CD4-positive, alpha-beta memory T cell (primary cell): ENCODE data around the gene AP5S1. TPM values are rescaled to one million over a fixed set of nuclear protein-coding genes. Genes with fewer than 3 reads are reported as not detected.

Source experiments
- CTCF ChIA-PET: fragments of 350-600 bp; sonication (Branson Sonifier 250); formaldehyde crosslinking; loops from one replicate; lab custom pipeline; 2021; ENCODE audit warnings: inconsistent platforms; ENCODE audit not compliant: partially characterized antibody; lab: Charles Lee
- POLR2A ChIA-PET: fragments of 350-600 bp; sonication (Branson Sonifier 250); formaldehyde crosslinking; loops from one replicate; lab custom pipeline; 2021; ENCODE audit not compliant: partially characterized antibody; lab: Charles Lee
- DNase-seq, 5 donors: peaks; one replicate each; pipeline versions ENCODE4 v3.0.0 to v3.0.0-alpha.2; 2020 to 2022; ENCODE audit warnings: mixed read lengths in 1 of 5
- H3K27ac ChIP-seq: one replicate; pipeline ENCODE4 v1.7.0; 2013; ENCODE audit warnings: low read depth, low read length
- H3K27me3 ChIP-seq: 2 replicates; pipeline ENCODE4 v1.7.0; 2013; ENCODE audit warnings: mild to moderate bottlenecking, low read length, moderate library complexity; ENCODE audit not compliant: insufficient read depth
- H3K36me3 ChIP-seq: 2 replicates; pipeline ENCODE4 v1.7.0; 2013; ENCODE audit warnings: mild to moderate bottlenecking, low read length, moderate library complexity; ENCODE audit not compliant: insufficient read depth
- H3K4me1 ChIP-seq: 2 replicates; pipeline ENCODE4 v1.7.0; 2013; ENCODE audit warnings: mild to moderate bottlenecking, low read length, moderate library complexity; ENCODE audit not compliant: insufficient read depth
- H3K4me3 ChIP-seq, 2 donors: one replicate each; pipeline ENCODE4 v1.7.0; 2013; ENCODE audit warnings: low read length in 2 of 2, mild to moderate bottlenecking in 1 of 2
- H3K9me3 ChIP-seq, 2 donors: one replicate each; pipeline ENCODE4 v1.7.0; 2013; ENCODE audit warnings: low read length in 2 of 2, control low read depth in 1 of 2; ENCODE audit not compliant: control insufficient read depth in 1 of 2
- H3K27ac Mint-ChIP-seq, 7 donors: one replicate each; pipeline ENCODE4 v1.8.0; 2020 to 2021; ENCODE audit warnings: mixed read lengths in 7 of 7, mild to moderate bottlenecking in 6 of 7, inconsistent platforms in 3 of 7, moderate library complexity in 3 of 7
- H3K27me3 Mint-ChIP-seq, 2 donors: one replicate each; pipeline ENCODE4 v1.8.0; 2020 to 2021; ENCODE audit warnings: mixed read lengths in 2 of 2
- H3K36me3 Mint-ChIP-seq, 2 donors: one replicate each; pipeline ENCODE4 v1.8.0; 2020 to 2021; ENCODE audit warnings: mixed read lengths in 2 of 2, inconsistent platforms in 1 of 2, mild to moderate bottlenecking in 1 of 2
- H3K4me1 Mint-ChIP-seq, 4 donors: one replicate each; pipeline ENCODE4 v1.8.0; 2020 to 2021; ENCODE audit warnings: mixed read lengths in 4 of 4, mild to moderate bottlenecking in 1 of 4
- H3K4me3 Mint-ChIP-seq, 8 donors: one replicate each; pipeline ENCODE4 v1.8.0; 2020 to 2021; ENCODE audit warnings: mixed read lengths in 8 of 8, mild to moderate bottlenecking in 7 of 8, moderate library complexity in 6 of 8, inconsistent platforms in 3 of 8
- H3K9me3 Mint-ChIP-seq, 8 donors: one replicate each; pipeline ENCODE4 v1.8.0; 2020 to 2021; ENCODE audit warnings: mixed read lengths in 8 of 8, mild to moderate bottlenecking in 5 of 8, inconsistent platforms in 3 of 8, moderate library complexity in 1 of 8
- intact Hi-C: fragments of 100-400 bp; cut with micrococcal nuclease; formaldehyde crosslinking; loops from one replicate; pipeline ENCODE4 v1.15.1; 2023
- polyA plus RNA-seq, 2 donors: library from polyadenylated mRNA; unstranded; fragments of 300-500 nt; fragmentation: Illumina TruSeq; gene quantifications; one replicate each; pipeline ENCODE4 v1.2.3, GENCODE V29; 2021
- total RNA-seq, 2 experiments: library from RNA; stranded (reverse); gene quantifications; one replicate each; pipeline ENCODE4 v1.2.3, GENCODE V29; 2021

Gene AP5S1
- total and polyA plus RNA-seq, 4 experiments from 2014 or later, result 10.4 to 16.8 (median 12.8) TPM

DNA sequence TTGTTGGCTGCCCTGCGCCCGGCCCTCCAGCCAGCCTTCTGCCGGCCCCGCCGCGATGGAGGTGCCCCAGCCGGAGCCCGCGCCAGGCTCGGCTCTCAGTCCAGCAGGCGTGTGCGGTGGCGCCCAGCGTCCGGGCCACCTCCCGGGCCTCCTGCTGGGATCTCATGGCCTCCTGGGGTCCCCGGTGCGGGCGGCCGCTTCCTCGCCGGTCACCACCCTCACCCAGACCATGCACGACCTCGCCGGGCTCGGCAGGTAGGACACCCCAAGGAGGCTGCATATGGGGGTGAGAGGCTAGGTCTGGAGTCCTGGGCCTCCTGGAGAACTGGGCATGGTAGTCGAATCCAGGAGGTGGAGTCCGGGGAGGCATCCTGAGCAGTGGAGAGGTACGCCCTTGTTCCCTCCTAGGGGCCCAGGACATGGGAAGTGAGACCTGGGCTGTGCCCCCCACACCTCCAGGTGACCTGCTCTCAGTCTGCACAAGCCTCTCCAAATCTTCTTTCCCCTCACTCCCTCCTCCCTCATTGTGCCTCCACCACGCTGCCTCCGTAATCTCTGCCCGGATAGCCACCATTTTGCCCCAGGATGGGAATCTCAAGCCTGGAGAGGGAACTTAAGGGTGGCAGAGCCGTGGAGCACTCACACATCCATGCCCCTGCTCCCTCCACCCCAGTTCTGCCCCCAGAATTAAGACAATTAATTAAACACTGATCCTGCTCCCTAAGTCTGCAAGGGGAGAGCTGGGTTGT lies 23.7 kb upstream of the AP5S1 start:
- H3K4me1 Mint-ChIP-seq, result peaks cover 22 to 62% (median 41%) of the 10 kb centered on the region in 4 donors
- H3K4me1 ChIP-seq, result peaks cover 47% of the 10 kb centered on the region
- intact Hi-C loops, result loop anchor here (1.0 to 2.0 kb wide), 4 partner anchors 10 to 28 kb away; partner anchors contain the start of genes AP5S1 and CENPB
- CTCF ChIA-PET, result interaction anchor here (1.1 to 3.5 kb wide), 7 partner anchors 9 to 58 kb away, joined by 3 to 36 read pairs (median 7); partner anchors contain the start of gene AP5S1
- H3K27ac ChIP-seq, result peak overlapping the region; percentile 68
- peaks cover 42 to 49% of the 10 kb centered on the region in 2 donors for H3K36me3 Mint-ChIP-seq
- no peaks in the 10 kb centered on the region for H3K9me3 Mint-ChIP-seq
- POLR2A ChIA-PET, result interaction anchor here (0.8 to 3.0 kb wide), 7 partner anchors 10 to 1330 kb away, joined by 3 to 36 read pairs (median 7); partner anchors contain the start of genes ADISSP, CDS2, CENPB and PANK2
- peak overlapping the region; percentile 98 to 100 (median 100) for H3K4me3 Mint-ChIP-seq
- H3K27ac Mint-ChIP-seq, result peak overlapping the region; percentile 91 to 99 (median 96)
- H3K27me3 ChIP-seq, result no peaks in the 10 kb centered on the region
- H3K27me3 Mint-ChIP-seq, result no peaks in the 10 kb centered on the region
- no peaks in the 10 kb centered on the region for H3K9me3 ChIP-seq
- no peak for DNase-seq
- peaks cover 21% of the 10 kb centered on the region for H3K36me3 ChIP-seq
- peak overlapping the region; percentile 94 to 97 for H3K4me3 ChIP-seq

DNA sequence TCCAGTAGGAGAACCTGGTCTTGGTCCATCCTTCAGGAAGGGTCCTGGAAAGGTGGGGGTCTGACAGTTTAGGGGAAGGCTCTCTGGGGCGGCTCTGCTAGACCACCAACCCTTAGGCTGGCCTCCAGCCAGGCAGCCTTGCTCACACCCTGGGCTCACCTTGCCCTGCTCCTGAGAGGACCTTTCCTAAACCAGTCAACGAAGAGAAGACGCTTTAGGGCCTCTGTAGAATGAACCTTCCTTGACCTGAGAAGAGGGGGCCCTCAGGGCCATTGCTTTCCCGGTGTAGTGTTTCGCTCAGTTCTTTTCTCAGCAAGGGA lies 23.2 kb upstream of the AP5S1 start:
- H3K27ac Mint-ChIP-seq, result peak overlapping the region; percentile 92 to 99 (median 96)
- H3K4me1 ChIP-seq, result peaks cover 52% of the 10 kb centered on the region

DNA sequence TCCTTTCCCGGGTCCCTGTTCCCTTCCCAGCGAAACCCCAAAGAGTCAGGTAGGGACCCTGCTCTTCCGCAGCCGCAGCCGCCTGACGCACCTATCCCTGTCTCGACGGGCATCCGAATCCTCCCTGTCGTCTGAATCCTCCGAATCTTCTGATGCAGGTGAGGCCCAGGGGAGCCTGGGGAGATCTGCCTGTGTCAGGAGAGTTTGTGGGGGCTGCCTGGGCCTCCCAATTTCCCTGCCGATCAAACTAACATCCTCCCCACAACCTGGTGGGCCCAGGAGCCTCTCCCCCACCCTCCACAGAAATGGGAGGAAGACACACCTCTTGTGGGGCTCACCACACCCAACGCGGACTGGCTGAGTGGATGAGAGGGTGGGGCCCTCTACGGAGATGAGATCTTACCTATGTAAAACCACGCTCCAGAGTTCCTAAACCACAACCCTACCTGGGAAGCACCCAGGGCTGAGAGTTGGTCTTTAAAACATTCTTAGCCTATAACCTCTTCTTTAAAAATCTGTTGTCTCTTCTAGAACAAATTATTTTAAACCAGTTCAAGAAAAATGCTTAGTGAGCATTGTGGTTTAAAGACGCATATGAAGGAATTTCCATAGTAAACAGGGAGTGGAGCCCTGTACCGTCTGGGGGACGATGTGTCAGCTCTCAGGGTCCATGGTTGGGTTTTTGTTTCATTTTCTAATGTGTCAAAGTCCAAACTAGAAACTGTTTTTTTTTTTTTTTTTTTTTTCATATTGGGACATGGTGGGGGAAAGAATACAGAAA lies 22.6 kb upstream of the AP5S1 start:
- H3K27me3 Mint-ChIP-seq, result no peaks in the 10 kb centered on the region
- H3K27ac Mint-ChIP-seq, result peak overlapping the region; percentile 92 to 99 (median 96)
- H3K4me3 Mint-ChIP-seq, result peak overlapping the region; percentile 98 to 100 (median 100)
- H3K36me3 ChIP-seq, result peaks cover 32% of the 10 kb centered on the region
- H3K9me3 ChIP-seq, result no peaks in the 10 kb centered on the region
- H3K4me1 Mint-ChIP-seq, result peaks cover 28 to 74% (median 48%) of the 10 kb centered on the region in 4 donors
- peaks cover 53 to 59% of the 10 kb centered on the region in 2 donors for H3K36me3 Mint-ChIP-seq
- ChIA-PET POLR2A (interaction anchor here (0.7 to 3.7 kb wide), 4 partner anchors 10 to 1100 kb away, joined by 3 to 37 read pairs (median 28); partner anchors contain the start of genes ADISSP and CENPB), CTCF (interaction anchor here (3.5 kb wide), 1 partner anchor 13 kb away, joined by 36 read pairs; no protein-coding TSS in a partner anchor)
- peak overlapping the region; percentile 94 to 97 for H3K4me3 ChIP-seq
- no peaks in the 10 kb centered on the region for H3K27me3 ChIP-seq
- peak; percentile 41 to 78 (median 53) for DNase-seq
- peaks cover 58% of the 10 kb centered on the region for H3K4me1 ChIP-seq
- peak overlapping the region; percentile 68 for H3K27ac ChIP-seq
- intact Hi-C loops, result loop anchor here (2.0 kb wide), 1 partner anchor 29 kb away; no protein-coding TSS in a partner anchor
- H3K9me3 Mint-ChIP-seq, result no peaks in the 10 kb centered on the region

More for the DNA sequence above, 23.2 kb upstream of the AP5S1 start:
- Mint-ChIP-seq H3K4me1 (peaks cover 24 to 68% (median 43%) of the 10 kb centered on the region in 4 donors), H3K27me3 (no peaks in the 10 kb centered on the region), H3K36me3 (peaks cover 47 to 53% of the 10 kb centered on the region in 2 donors), H3K9me3 (no peaks in the 10 kb centered on the region), H3K4me3 (peak overlapping the region; percentile 98 to 100 (median 100))
- POLR2A ChIA-PET, result interaction anchor here (2.3 to 3.0 kb wide), 2 partner anchors 10 to 29 kb away, joined by 19 to 36 read pairs; partner anchors contain the start of genes ADISSP and CENPB
- CTCF ChIA-PET, result interaction anchor here (3.5 kb wide), 1 partner anchor 14 kb away, joined by 36 read pairs; no protein-coding TSS in a partner anchor
- Histone ChIP-seq H3K9me3 (no peaks in the 10 kb centered on the region), H3K4me3 (peak overlapping the region; percentile 94 to 97), H3K27me3 (no peaks in the 10 kb centered on the region), H3K27ac (peak overlapping the region; percentile 68), H3K36me3 (peaks cover 26% of the 10 kb centered on the region)
- intact Hi-C loops, result loop anchor here (2.0 kb wide), 1 partner anchor 28 kb away; no protein-coding TSS in a partner anchor
- DNase-seq, result no peak

DNA sequence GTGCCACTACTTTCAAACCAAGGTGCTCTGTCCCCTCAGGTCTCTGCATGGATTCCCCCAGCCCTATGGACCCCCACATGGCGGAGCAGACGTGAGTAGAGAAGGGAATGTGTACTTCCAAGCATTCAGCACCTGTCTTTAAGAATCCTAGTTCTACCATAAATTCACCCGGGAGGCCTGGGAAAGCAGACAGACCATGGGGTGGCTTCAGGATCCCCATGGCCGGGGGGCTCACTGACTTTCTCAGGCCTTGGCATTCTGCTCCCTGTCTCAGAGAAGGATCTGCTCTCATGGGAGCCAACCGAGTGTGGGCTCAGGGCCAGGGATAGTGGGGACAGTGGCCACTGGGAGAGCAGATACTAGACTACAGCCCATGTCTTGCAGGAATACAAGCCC lies 22.0 kb upstream of the AP5S1 start:
- Histone ChIP-seq H3K4me3 (peak overlapping the region; percentile 94 to 97), H3K36me3 (peaks cover 38% of the 10 kb centered on the region), H3K4me1 (peaks cover 64% of the 10 kb centered on the region), H3K27ac (peak overlapping the region; percentile 68), H3K9me3 (no peaks in the 10 kb centered on the region), H3K27me3 (no peaks in the 10 kb centered on the region)
- peaks cover 30 to 80% (median 53%) of the 10 kb centered on the region in 4 donors for H3K4me1 Mint-ChIP-seq
- H3K9me3 Mint-ChIP-seq, result no peaks in the 10 kb centered on the region
- peak overlapping the region; percentile 92 to 99 (median 96) for H3K27ac Mint-ChIP-seq
- no peaks in the 10 kb centered on the region for H3K27me3 Mint-ChIP-seq
- intact Hi-C loops, result no loop called here
- ChIA-PET CTCF (interaction anchor here (3.3 kb wide), 1 partner anchor 21 kb away, joined by 25 read pairs; the partner anchor contains the start of gene AP5S1), POLR2A (interaction anchor here (0.7 to 3.7 kb wide), 7 partner anchors 11 to 1100 kb away, joined by 3 to 37 read pairs (median 5); partner anchors contain the start of genes ADISSP and CENPB)
- peak overlapping the region; percentile 98 to 100 (median 100) for H3K4me3 Mint-ChIP-seq
- H3K36me3 Mint-ChIP-seq, result peaks cover 59 to 65% of the 10 kb centered on the region in 2 donors
- DNase-seq, result peak in 1 of 5 donors; percentile 49

DNA sequence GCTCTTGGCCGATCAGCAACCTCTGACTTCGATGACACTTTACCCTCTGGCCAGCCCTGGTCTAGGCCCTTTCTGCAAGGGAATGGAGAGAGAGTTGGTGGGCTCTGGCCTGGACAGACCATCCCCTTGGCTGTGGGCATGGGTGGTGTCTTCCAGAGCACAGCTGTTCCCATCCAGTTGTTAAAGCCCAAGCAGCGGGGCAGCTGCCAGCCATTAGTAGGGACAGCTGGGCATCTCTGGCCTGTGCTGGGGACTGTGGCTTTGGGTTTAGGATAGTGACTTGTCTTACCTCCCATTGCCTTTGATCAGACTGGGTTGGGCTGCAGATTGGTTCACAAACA lies 21.5 kb upstream of the AP5S1 start:
- no peaks in the 10 kb centered on the region for H3K27me3 Mint-ChIP-seq
- Histone ChIP-seq H3K9me3 (no peaks in the 10 kb centered on the region), H3K27ac (peak overlapping the region; percentile 68), H3K4me1 (peaks cover 69% of the 10 kb centered on the region), H3K4me3 (peak overlapping the region; percentile 42 to 94), H3K36me3 (peaks cover 43% of the 10 kb centered on the region), H3K27me3 (no peaks in the 10 kb centered on the region)
- intact Hi-C loops, result no loop called here
- H3K27ac Mint-ChIP-seq, result peak overlapping the region; percentile 92 to 99 (median 96)
- no peaks in the 10 kb centered on the region for H3K9me3 Mint-ChIP-seq
- H3K4me3 Mint-ChIP-seq, result peak overlapping the region; percentile 98 to 100 (median 100)
- POLR2A ChIA-PET, result interaction anchor here (0.9 to 3.7 kb wide), 9 partner anchors 11 to 239 kb away, joined by 3 to 37 read pairs (median 5); partner anchors contain the start of genes ADISSP and CENPB
- H3K4me1 Mint-ChIP-seq, result peaks cover 32 to 85% (median 57%) of the 10 kb centered on the region in 4 donors
- peaks cover 64 to 70% of the 10 kb centered on the region in 2 donors for H3K36me3 Mint-ChIP-seq
- no peak for DNase-seq
- CTCF ChIA-PET, result interaction anchor here (1.2 to 3.3 kb wide), 4 partner anchors 9 to 30 kb away, joined by 3 to 25 read pairs (median 4); partner anchors contain the start of gene AP5S1

DNA sequence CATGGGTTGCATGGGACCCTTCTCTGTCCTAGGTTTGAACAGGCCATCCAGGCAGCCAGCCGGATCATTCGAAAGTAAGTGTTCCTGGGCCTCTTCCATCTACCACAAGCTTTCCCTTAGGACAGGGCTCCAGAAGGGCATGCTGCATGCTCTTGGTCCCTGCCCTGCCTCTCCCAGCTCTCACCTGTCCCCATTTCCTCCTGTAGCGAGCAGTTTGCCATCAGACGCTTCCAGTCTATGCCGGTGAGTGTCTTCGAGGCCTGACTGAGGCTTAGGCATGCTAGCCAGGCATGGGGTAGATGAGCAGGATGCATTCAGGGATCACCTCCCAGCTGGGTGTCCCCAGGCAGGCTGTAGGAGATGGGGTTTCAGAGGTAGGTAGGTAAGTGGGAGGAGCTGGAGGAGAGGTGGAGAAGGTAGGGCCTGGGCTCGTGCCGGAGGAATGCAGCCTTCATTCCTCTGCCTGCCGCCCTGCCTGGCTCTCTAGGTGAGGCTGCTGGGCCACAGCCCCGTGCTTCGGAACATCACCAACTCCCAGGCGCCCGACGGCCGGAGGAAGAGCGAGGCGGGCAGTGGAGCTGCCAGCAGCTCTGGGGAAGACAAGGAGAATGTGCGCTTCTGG lies 20.0 kb upstream of the AP5S1 start:
- H3K4me3 ChIP-seq, result no peak overlapping the region
- no peaks in the 10 kb centered on the region for H3K9me3 Mint-ChIP-seq
- H3K36me3 ChIP-seq, result peaks cover 58% of the 10 kb centered on the region

More for the DNA sequence above, 20.0 kb upstream of the AP5S1 start:
- peak overlapping the region; percentile 61 to 99 (median 95) for H3K27ac Mint-ChIP-seq
- H3K36me3 Mint-ChIP-seq, result peaks cover 75 to 83% of the 10 kb centered on the region in 2 donors
- intact Hi-C loops, result no loop called here
- peak overlapping the region; percentile 68 for H3K27ac ChIP-seq
- no peaks in the 10 kb centered on the region for H3K27me3 ChIP-seq
- CTCF ChIA-PET, result interaction anchor here (0.5 to 3.3 kb wide), 8 partner anchors 11 to 32 kb away, joined by 3 to 25 read pairs (median 4); partner anchors contain the start of gene AP5S1
- H3K4me1 ChIP-seq, result peaks cover 77% of the 10 kb centered on the region
- no peak for DNase-seq
- H3K27me3 Mint-ChIP-seq, result no peaks in the 10 kb centered on the region
- POLR2A ChIA-PET, result interaction anchor here (1.2 to 3.7 kb wide), 8 partner anchors 9 to 101 kb away, joined by 4 to 37 read pairs (median 8); partner anchors contain the start of genes ADISSP and CENPB
- H3K9me3 ChIP-seq, result no peaks in the 10 kb centered on the region
- peaks cover 36 to 91% (median 59%) of the 10 kb centered on the region in 4 donors for H3K4me1 Mint-ChIP-seq
- peak overlapping the region; percentile 20 to 100 (median 99) for H3K4me3 Mint-ChIP-seq
